Measurements from ENCODE around the gene ODAD3. TPM values are rescaled to one million over a fixed set of nuclear protein-coding genes. Genes with fewer than 3 reads are reported as not detected.

ODAD3 gene
- total RNA-seq, 1 donor from 2014 or later, result 0.66 TPM

- Histone ChIP-seq H2AFZ (ENCODE audit: low read depth, low read length) (no peak overlapping the region), H3K27me3 (ENCODE audit: insufficient read depth, low read length) (peaks cover 15% of the 10 kb centered on the region), H3K9me3 (ENCODE audit: insufficient read depth, low read depth, low read length) (no peaks in the 10 kb centered on the region), H3K36me3 (ENCODE audit: insufficient read depth, low read length) (no peaks in the 10 kb centered on the region), H3K79me2 (ENCODE audit: insufficient read depth, low read length) (no peaks in the 10 kb centered on the region), H3K4me3 (ENCODE audit: insufficient read depth, low read depth, low read length) (no peak overlapping the region), H3K4me1 (ENCODE audit: insufficient read depth, low read length) (peaks cover 3% of the 10 kb centered on the region), H3K27ac (ENCODE audit: low read depth, low read length) (no peak overlapping the region), H3K9ac (ENCODE audit: low read length) (no peak overlapping the region), H3K4me2 (ENCODE audit: low read length) (peak overlapping the region; percentile 29), H4K20me1 (ENCODE audit: insufficient read depth, low read length) (peaks cover 9% of the 10 kb centered on the region)
- Mint-ChIP-seq H3K9me3 (ENCODE audit: unreplicated experiment) (peaks cover 1% of the 10 kb centered on the region), H3K27ac (ENCODE audit: unreplicated experiment) (peak overlapping the region; percentile 18), H3K4me1 (ENCODE audit: low read depth, unreplicated experiment) (no peaks in the 10 kb centered on the region), H3K36me3 (ENCODE audit: low read depth, unreplicated experiment) (peaks cover 5% of the 10 kb centered on the region), H3K27me3 (ENCODE audit: low read depth, unreplicated experiment) (peaks cover 35% of the 10 kb centered on the region), H3K4me3 (ENCODE audit: unreplicated experiment) (no peak overlapping the region)
- TF ChIP-seq, protein P1, sequence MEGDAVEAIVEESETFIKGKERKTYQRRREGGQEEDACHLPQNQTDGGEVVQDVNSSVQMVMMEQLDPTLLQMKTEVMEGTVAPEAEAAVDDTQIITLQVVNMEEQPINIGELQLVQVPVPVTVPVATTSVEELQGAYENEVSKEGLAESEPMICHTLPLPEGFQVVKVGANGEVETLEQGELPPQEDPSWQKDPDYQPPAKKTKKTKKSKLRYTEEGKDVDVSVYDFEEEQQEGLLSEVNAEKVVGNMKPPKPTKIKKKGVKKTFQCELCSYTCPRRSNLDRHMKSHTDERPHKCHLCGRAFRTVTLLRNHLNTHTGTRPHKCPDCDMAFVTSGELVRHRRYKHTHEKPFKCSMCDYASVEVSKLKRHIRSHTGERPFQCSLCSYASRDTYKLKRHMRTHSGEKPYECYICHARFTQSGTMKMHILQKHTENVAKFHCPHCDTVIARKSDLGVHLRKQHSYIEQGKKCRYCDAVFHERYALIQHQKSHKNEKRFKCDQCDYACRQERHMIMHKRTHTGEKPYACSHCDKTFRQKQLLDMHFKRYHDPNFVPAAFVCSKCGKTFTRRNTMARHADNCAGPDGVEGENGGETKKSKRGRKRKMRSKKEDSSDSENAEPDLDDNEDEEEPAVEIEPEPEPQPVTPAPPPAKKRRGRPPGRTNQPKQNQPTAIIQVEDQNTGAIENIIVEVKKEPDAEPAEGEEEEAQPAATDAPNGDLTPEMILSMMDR (IDR thresholded peaks at IDR 0.05; ENCODE audit: insufficient read depth, low read depth, low read length), result no peak
- TF ChIP-seq EZH2 (IDR thresholded peaks at IDR 0.05; ENCODE audit: insufficient read depth, low read length), result no peak
- FAIRE-seq (no peak), DNase-seq (ENCODE audit: low read depth) (no peak)
Measured at GRCh38 chr19:11479090-11479897, 44.4 kb upstream of the ODAD3 start.

DNA sequence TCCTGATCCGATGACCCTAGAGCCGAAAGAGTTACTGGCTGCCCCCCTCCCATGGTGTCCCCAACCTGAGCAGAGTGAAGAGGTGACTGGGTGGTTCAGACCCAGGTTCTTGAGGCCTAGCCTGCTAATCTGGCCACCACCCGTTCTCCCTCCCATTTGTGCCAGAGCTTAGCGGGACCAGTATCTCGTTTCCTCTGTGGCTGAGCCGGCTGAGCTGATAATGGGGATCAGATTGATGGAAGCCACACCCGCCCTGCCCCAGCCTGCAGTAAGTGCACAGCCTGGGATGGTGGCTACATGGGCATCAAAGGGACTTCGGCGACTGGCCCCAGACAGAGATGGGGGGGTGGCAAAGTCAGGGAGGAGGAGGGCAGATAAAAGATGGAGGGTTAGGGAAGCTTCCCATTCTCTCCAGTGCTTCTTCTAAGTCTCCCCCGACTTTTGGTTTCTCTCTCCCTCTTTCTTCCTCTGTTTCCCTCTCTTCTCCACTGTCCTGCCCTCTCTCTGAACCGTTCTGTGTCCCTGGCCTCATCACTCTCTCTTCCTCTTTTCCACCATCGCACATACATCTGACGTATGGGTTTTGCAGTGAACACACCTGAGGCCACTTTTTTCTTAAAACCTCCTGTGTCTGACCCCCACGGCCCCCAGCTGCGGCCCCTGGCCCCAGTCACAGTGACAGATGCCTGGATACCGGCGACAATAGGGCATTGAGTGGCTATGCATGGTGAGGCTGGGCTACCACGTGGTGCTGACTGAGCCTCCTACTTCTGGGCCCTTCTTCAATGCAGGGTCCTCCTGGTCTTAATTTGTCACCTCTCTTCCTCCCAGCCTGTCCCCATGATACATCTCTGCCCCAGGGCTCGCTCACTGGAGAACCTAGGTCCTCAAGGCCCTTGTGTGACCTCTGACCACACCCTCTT lies 43.5 kb upstream of the ODAD3 start:
- Mint-ChIP-seq H3K4me3 (ENCODE audit: unreplicated experiment) (no peak overlapping the region), H3K27me3 (ENCODE audit: low read depth, unreplicated experiment) (peaks cover 39% of the 10 kb centered on the region), H3K36me3 (ENCODE audit: low read depth, unreplicated experiment) (peaks cover 3% of the 10 kb centered on the region), H3K9me3 (ENCODE audit: unreplicated experiment) (peaks cover 1% of the 10 kb centered on the region), H3K4me1 (ENCODE audit: low read depth, unreplicated experiment) (no peaks in the 10 kb centered on the region), H3K27ac (ENCODE audit: unreplicated experiment) (peak overlapping the region; percentile 18)
- Histone ChIP-seq H3K27me3 (ENCODE audit: insufficient read depth, low read length) (peaks cover 17% of the 10 kb centered on the region), H4K20me1 (ENCODE audit: insufficient read depth, low read length) (peaks cover 9% of the 10 kb centered on the region), H3K9ac (ENCODE audit: low read length) (no peak overlapping the region), H3K36me3 (ENCODE audit: insufficient read depth, low read length) (no peaks in the 10 kb centered on the region), H3K27ac (ENCODE audit: low read depth, low read length) (no peak overlapping the region), H3K9me3 (ENCODE audit: insufficient read depth, low read depth, low read length) (no peaks in the 10 kb centered on the region), H3K79me2 (ENCODE audit: insufficient read depth, low read length) (no peaks in the 10 kb centered on the region), H3K4me3 (ENCODE audit: insufficient read depth, low read depth, low read length) (no peak overlapping the region), H3K4me1 (ENCODE audit: insufficient read depth, low read length) (peaks cover 3% of the 10 kb centered on the region), H2AFZ (ENCODE audit: low read depth, low read length) (no peak overlapping the region), H3K4me2 (ENCODE audit: low read length) (no peak overlapping the region)
- no peak for FAIRE-seq
- TF ChIP-seq EZH2 (IDR thresholded peaks at IDR 0.05; ENCODE audit: insufficient read depth, low read length), result no peak
- TF ChIP-seq, protein P1 (IDR thresholded peaks at IDR 0.05; ENCODE audit: insufficient read depth, low read depth, low read length), result no peak
- no peak for DNase-seq (ENCODE audit: low read depth)
